ENCODE data around the gene NTF4.

NTF4 gene

DNA sequence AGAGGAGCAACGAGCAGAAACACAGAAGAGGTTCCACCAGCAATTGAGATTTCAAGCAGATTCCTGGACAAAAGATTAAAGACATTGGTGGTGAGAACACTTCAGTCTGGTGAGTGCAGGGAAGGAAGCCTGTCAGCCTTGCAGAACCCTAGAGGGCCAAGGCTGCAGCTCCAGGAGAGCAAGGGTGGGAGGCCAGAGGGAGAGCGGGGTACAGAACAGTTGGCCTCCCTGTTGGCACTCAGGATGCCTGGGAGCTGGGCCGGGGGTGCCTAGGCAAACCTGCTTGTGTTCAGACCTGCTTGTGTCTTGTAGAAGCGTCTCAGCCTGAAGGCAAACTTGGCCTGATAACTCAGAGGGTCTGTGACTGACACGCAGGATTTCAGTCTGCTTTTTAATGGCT lies 44.4 kb upstream of the NTF4 start:
- Histone ChIP-seq H3K4me1 (peaks cover 17% of the 10 kb centered on the region), H3K36me3 (peaks cover 63% of the 10 kb centered on the region), H3K4me3 (ENCODE audit: low read depth, low read length) (no peak overlapping the region), H3K9me3 (no peaks in the 10 kb centered on the region), H3K27me3 (no peaks in the 10 kb centered on the region)
- no peak for DNase-seq
- TF ChIP-seq, protein P1, sequence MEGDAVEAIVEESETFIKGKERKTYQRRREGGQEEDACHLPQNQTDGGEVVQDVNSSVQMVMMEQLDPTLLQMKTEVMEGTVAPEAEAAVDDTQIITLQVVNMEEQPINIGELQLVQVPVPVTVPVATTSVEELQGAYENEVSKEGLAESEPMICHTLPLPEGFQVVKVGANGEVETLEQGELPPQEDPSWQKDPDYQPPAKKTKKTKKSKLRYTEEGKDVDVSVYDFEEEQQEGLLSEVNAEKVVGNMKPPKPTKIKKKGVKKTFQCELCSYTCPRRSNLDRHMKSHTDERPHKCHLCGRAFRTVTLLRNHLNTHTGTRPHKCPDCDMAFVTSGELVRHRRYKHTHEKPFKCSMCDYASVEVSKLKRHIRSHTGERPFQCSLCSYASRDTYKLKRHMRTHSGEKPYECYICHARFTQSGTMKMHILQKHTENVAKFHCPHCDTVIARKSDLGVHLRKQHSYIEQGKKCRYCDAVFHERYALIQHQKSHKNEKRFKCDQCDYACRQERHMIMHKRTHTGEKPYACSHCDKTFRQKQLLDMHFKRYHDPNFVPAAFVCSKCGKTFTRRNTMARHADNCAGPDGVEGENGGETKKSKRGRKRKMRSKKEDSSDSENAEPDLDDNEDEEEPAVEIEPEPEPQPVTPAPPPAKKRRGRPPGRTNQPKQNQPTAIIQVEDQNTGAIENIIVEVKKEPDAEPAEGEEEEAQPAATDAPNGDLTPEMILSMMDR (IDR thresholded peaks at IDR 0.05; ENCODE audit: low read depth, low read length), result no peak

DNA sequence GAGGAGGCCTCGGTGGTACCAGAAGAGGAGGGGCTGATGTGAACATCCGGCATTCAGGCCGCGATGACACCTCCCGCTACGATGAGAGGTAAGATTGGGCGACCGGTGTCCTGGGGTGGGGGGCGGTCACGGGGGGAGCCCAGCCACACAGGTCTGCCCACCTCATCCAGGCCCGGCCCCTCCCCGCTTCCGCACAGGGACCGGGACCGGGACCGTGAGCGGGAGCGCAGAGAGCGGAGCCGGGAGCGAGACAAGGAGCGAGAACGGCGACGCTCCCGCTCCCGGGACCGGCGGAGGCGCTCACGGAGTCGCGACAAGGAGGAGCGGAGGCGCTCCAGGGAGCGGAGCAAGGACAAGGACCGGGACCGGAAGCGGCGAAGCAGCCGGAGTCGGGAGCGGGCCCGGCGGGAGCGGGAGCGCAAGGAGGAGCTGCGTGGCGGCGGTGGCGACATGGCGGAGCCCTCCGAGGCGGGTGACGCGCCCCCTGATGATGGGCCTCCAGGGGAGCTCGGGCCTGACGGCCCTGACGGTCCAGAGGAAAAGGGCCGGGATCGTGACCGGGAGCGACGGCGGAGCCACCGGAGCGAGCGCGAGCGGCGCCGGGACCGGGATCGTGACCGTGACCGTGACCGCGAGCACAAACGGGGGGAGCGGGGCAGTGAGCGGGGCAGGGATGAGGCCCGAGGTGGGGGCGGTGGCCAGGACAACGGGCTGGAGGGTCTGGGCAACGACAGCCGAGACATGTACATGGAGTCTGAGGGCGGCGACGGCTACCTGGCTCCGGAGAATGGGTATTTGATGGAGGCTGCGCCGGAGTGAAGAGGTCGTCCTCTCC lies 43.2 kb upstream of the NTF4 start:
- H3K4me1 ChIP-seq, result peaks cover 20% of the 10 kb centered on the region
- no peaks in the 10 kb centered on the region for H3K9me3 ChIP-seq
- peaks cover 75% of the 10 kb centered on the region for H3K36me3 ChIP-seq
- DNase-seq, result no peak
- no peak overlapping the region for H3K4me3 ChIP-seq (ENCODE audit: low read depth, low read length)
- TF ChIP-seq, protein P1 (IDR thresholded peaks at IDR 0.05; ENCODE audit: low read depth, low read length), result no peak
- H3K27me3 ChIP-seq, result no peaks in the 10 kb centered on the region

DNA sequence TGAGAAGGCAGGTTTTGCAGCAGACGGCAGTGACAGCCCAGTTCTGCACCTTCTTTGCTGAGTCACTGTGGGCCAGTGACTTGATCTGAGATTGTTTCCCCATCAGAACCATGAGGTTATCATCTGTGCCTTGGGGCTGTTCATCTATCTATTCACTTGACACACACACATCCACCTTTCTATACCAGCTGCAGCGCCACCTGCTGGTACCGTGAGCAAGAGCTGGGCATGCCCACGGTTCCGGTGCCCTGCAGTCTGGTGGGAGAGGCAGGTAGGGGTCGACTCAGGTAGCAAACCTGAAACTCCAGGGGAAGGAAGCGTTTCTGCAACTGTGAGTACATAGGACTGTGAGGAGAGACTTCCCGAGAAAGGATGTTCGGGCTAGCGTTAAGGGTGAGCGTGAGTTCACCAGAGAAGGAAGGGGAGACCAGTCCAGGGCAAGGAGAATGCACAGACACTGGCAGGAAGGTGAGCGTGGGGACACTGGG lies 42.1 kb upstream of the NTF4 start:
- Histone ChIP-seq H3K4me3 (ENCODE audit: low read depth, low read length) (no peak overlapping the region), H3K36me3 (peaks cover 83% of the 10 kb centered on the region), H3K27me3 (no peaks in the 10 kb centered on the region), H3K4me1 (peaks cover 20% of the 10 kb centered on the region), H3K9me3 (no peaks in the 10 kb centered on the region)
- DNase-seq, result peak; percentile 83
- TF ChIP-seq, protein P1 (IDR thresholded peaks at IDR 0.05; ENCODE audit: low read depth, low read length), result peak; percentile 94

DNA sequence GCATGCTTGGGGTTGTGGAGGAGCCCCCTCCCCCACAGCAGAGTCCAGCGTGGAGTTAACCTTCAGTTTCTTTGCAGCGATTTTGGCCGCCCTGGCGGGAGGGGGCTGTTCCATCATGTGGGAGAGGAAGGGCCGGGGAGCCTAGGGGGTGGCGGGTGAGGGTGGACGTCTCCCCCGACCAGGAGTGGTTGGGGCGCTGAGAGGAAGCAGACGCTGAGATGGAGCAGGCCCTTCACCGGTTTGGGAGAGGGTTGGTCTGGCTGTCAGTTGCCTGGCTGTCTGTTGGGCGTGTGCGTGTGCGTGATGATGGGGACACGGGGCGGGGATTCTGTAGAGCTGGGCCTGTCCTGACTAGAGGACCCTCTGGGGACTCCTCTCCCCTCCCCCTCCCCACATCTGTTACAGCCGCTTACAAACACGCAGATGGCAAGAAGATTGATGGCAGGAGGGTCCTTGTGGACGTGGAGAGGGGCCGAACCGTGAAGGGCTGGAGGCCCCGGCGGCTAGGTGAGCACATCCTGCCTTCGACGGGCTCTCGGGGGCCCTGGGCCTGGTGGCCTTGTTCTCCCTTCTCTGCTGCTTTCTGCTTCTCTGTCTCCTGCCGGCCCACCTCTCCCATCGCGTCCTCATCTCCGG lies 39.7 kb upstream of the NTF4 start:
- Histone ChIP-seq H3K4me3 (ENCODE audit: low read depth, low read length) (no peak overlapping the region), H3K9me3 (no peaks in the 10 kb centered on the region), H3K36me3 (peaks cover 92% of the 10 kb centered on the region), H3K4me1 (peaks cover 20% of the 10 kb centered on the region), H3K27me3 (no peaks in the 10 kb centered on the region)
- DNase-seq, result peak; percentile 75
- TF ChIP-seq, protein P1 (IDR thresholded peaks at IDR 0.05; ENCODE audit: low read depth, low read length), result no peak

DNA sequence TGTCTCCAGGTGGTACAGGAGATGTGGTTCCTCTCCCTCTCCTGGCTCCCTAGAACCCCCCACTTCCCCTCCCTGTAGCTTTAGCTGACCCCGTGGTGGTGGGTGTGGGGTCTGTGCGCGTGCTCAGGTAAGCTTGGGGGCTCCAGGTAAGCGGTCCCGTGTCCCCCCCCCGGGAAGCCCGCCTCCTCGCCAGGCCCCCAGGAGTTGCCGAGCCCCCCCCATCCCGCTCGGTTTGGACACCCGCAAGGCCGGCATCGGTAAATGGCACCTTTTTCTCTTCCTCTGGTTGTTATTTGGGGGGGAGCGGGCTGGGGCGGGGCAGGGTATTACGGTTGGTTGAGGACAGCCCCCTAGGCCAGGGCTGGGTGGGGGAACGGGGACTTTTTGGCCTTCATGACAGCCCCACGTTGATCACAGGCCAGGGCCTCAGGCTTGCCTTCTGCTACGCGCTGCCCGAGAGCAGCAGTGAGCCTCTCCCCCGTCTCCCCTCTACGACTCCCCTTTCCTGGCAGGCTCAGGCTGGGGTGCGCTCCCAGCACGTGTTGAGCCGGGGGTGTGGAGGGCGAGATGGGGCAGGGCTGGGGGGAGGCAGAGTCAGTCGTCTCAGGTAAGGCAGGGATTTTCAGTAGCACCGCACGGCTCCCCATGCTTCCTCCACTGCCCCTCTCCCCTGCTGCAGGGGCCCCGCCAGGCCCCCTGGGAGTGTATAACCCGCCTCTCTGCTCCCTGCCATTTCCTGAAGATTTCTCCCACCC lies 38.9 kb upstream of the NTF4 start:
- DNase-seq, result no peak
- Histone ChIP-seq H3K9me3 (no peaks in the 10 kb centered on the region), H3K4me1 (peaks cover 20% of the 10 kb centered on the region), H3K36me3 (peaks cover 92% of the 10 kb centered on the region), H3K27me3 (no peaks in the 10 kb centered on the region), H3K4me3 (ENCODE audit: low read depth, low read length) (no peak overlapping the region)
- TF ChIP-seq, protein P1 (IDR thresholded peaks at IDR 0.05; ENCODE audit: low read depth, low read length), result no peak
